HepG2 (cell line): Measurements from ENCODE around the gene CLBA1. TPM values are rescaled to one million over a fixed set of nuclear protein-coding genes. Genes with fewer than 3 reads are reported as not detected.

Experiments used
- ARNT2 ChIP-seq: sonication (generic); formaldehyde crosslinking; IDR thresholded peaks from 2 replicates; pipeline ENCODE4 v1.8.0; 2022; ENCODE audit warnings: mild to moderate bottlenecking, low read depth, missing genetic modification reagents, moderate library complexity
- GABPA ChIP-seq, 2 experiments: IDR thresholded peaks; 2 replicates each; pipeline ENCODE4 v1.6.1; 2011 to 2016; ENCODE audit warnings: low read depth in 2 of 2, low read length in 1 of 2, missing biosample characterization in 1 of 2, missing genetic modification characterization in 1 of 2
- GABPB1 ChIP-seq: IDR thresholded peaks from 2 replicates; pipeline ENCODE4 v1.6.1; 2016; ENCODE audit warnings: mild to moderate bottlenecking, missing genetic modification reagents, moderate library complexity, missing compliant biosample characterization
- GMEB1 ChIP-seq: sonication (generic); formaldehyde crosslinking; IDR thresholded peaks from 2 replicates; pipeline ENCODE4 v1.5.1; 2020; ENCODE audit warnings: missing genetic modification reagents, mild to moderate bottlenecking, borderline replicate concordance
- HHEX ChIP-seq: IDR thresholded peaks from 2 replicates; pipeline ENCODE4 v1.6.1; 2016; ENCODE audit warnings: control low read depth
- JUN ChIP-seq: sonication (generic); formaldehyde crosslinking; IDR thresholded peaks from 2 replicates; pipeline ENCODE4 v1.4.0; 2020; ENCODE audit warnings: mild to moderate bottlenecking, missing genetic modification reagents
- KAT8 ChIP-seq: IDR thresholded peaks from 2 replicates; pipeline ENCODE4 v1.6.1; 2016; ENCODE audit warnings: missing genetic modification reagents, missing compliant biosample characterization
- MED13 ChIP-seq: sonication (generic); formaldehyde crosslinking; IDR thresholded peaks from 2 replicates; pipeline ENCODE4 v1.5.0; 2020; ENCODE audit warnings: missing genetic modification reagents
- MXD1 ChIP-seq: sonication (generic); formaldehyde crosslinking; IDR thresholded peaks from 2 replicates; pipeline ENCODE4 v1.4.0; 2020; ENCODE audit warnings: mild to moderate bottlenecking, missing genetic modification reagents
- RBFOX2 ChIP-seq: fragments of 200-400 bp; formaldehyde crosslinking; IDR thresholded peaks from 2 replicates; pipeline ENCODE4 v1.6.1; 2017; ENCODE audit warnings: low read depth, mild to moderate bottlenecking, low read length
- SALL1 ChIP-seq: sonication (generic); formaldehyde crosslinking; IDR thresholded peaks from 2 replicates; pipeline ENCODE4 v1.8.0; 2022; ENCODE audit warnings: mild to moderate bottlenecking, missing genetic modification reagents
- SIN3A ChIP-seq: IDR thresholded peaks from 2 replicates; pipeline ENCODE4 v1.6.1; 2011; ENCODE audit warnings: low read depth, mild to moderate bottlenecking, control low read depth, low read length, borderline replicate concordance
- SMARCE1 ChIP-seq: fragments of 450-650 bp; IDR thresholded peaks from 2 replicates; pipeline ENCODE4 v1.6.1; 2017; ENCODE audit warnings: borderline replicate concordance
- SP4 ChIP-seq: sonication (generic); formaldehyde crosslinking; IDR thresholded peaks from 2 replicates; pipeline ENCODE4 v1.8.1; 2023; ENCODE audit warnings: mild to moderate bottlenecking, missing genetic modification reagents
- SPEN ChIP-seq: sonication (generic); formaldehyde crosslinking; IDR thresholded peaks from 2 replicates; pipeline ENCODE4 v1.5.1; 2020; ENCODE audit warnings: low read depth, mild to moderate bottlenecking, missing genetic modification reagents
- TFDP1 ChIP-seq: IDR thresholded peaks from 2 replicates; pipeline ENCODE4 v1.6.1; 2016; ENCODE audit warnings: missing compliant biosample characterization, missing genetic modification reagents, borderline replicate concordance
- TOPORS ChIP-seq: sonication (generic); formaldehyde crosslinking; IDR thresholded peaks from 2 replicates; pipeline ENCODE4 v1.8.0; 2023; ENCODE audit warnings: mild to moderate bottlenecking, missing genetic modification reagents
- ZNF639 ChIP-seq: conservative IDR thresholded peaks from 2 replicates; pipeline ENCODE4 v1.6.1; 2018; ENCODE audit warnings: missing genetic modification reagents
- ZNF878 ChIP-seq: sonication (generic); formaldehyde crosslinking; IDR thresholded peaks from 2 replicates; pipeline ENCODE4 v1.8.1; 2023; ENCODE audit warnings: mild to moderate bottlenecking, missing genetic modification reagents, moderate library complexity
- polyA plus RNA-seq, 8 experiments: library from polyadenylated mRNA; depleted of rRNA in 3 of 8; stranded (reverse) in 7 of 8; unstranded in 1 of 8; fragments of >200 nt; fragmentation: Illumina TruSeq in 4 of 8; extraction: Trizol in 4 of 8; gene quantifications; 2 replicates each; pipeline versions ENCODE4 v1.2.1 to v1.2.3, GENCODE V29; 2011 to 2016; ENCODE audit warnings: low read depth in 4 of 8, missing spikeins in 1 of 8, mixed read lengths in 1 of 8; ENCODE audit not compliant: insufficient read depth in 1 of 8
- total RNA-seq, 5 experiments: library from RNA; depleted of rRNA; stranded (reverse); fragments of >200 nt; fragmentation: Illumina TruSeq; extraction: Trizol; gene quantifications; 2 replicates each; pipeline ENCODE4 v1.2.3, GENCODE V29; 2016; ENCODE audit warnings: low read depth in 1 of 5
- TF ChIP-seq, protein P1 (sequence below): IDR thresholded peaks from 2 replicates; pipeline ENCODE4 v1.6.1; 2012; ENCODE audit warnings: inconsistent platforms
- TF ChIP-seq, protein P2 (sequence below): sonication (generic); formaldehyde crosslinking; IDR thresholded peaks from 2 replicates; pipeline ENCODE4 v1.4.0; 2020; ENCODE audit warnings: missing genetic modification reagents

Gene CLBA1
- total and polyA plus RNA-seq, 2 of the 13 experiments (the other 11 are each of a cell fraction or from before 2014, with no cell fraction given), result 1.2 to 1.4 TPM

- TF ChIP-seq TFDP1 (CRISPR knock-in tag) (peak; percentile 49; the same call in 1 of the 2 replicates), ZNF639 (CRISPR knock-in tag) (no peak), ARNT2 (CRISPR knock-in tag) (0 out of 2 replicates have a peak, but pooled peaks have one; percentile 36), MXD1 (peak; percentile 59; the same call in 1 of the 2 replicates), SIN3A (peak; percentile 91; the same call in 1 of the 2 replicates), TOPORS (CRISPR knock-in tag) (0 out of 2 replicates have a peak, but pooled peaks have one; percentile 4), ZNF878 (CRISPR knock-in tag) (no peak), MED13 (CRISPR knock-in tag) (no peak), HHEX (CRISPR knock-in tag) (no peak), SPEN (peak; percentile 63), SALL1 (peak; percentile 33; the same call in 1 of the 2 replicates), GMEB1 (CRISPR knock-in tag) (peak; percentile 97), SMARCE1 (no peak), GABPA (IDR thresholded peaks at IDR 0.05; ENCODE audit: low read depth, low read length) (peak; percentile 83), GABPA (CRISPR knock-in tag; IDR thresholded peaks at IDR 0.05; ENCODE audit: low read depth) (peak; percentile 70), KAT8 (peak; percentile 25; the same call in 1 of the 2 replicates), SP4 (peak; percentile 70; the same call in 1 of the 2 replicates), RBFOX2 (peak; percentile 52), JUN (CRISPR knock-in tag) (no peak), GABPB1 (CRISPR knock-in tag) (peak; percentile 90)
- TF ChIP-seq, protein P1, sequence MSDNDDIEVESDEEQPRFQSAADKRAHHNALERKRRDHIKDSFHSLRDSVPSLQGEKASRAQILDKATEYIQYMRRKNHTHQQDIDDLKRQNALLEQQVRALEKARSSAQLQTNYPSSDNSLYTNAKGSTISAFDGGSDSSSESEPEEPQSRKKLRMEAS, result peak; percentile 46
- TF ChIP-seq, protein P2, sequence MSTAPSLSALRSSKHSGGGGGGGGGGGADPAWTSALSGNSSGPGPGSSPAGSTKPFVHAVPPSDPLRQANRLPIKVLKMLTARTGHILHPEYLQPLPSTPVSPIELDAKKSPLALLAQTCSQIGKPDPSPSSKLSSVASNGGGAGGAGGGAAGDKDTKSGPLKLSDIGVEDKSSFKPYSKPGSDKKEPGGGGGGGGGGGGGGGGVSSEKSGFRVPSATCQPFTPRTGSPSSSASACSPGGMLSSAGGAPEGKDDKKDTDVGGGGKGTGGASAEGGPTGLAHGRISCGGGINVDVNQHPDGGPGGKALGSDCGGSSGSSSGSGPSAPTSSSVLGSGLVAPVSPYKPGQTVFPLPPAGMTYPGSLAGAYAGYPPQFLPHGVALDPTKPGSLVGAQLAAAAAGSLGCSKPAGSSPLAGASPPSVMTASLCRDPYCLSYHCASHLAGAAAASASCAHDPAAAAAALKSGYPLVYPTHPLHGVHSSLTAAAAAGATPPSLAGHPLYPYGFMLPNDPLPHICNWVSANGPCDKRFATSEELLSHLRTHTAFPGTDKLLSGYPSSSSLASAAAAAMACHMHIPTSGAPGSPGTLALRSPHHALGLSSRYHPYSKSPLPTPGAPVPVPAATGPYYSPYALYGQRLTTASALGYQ (CRISPR knock-in tag), result no peak
These were observed at the start of gene CLBA1 (continued) for GRCh38 chr14:104985675-104986486.
